ENCODE results near the gene TGFBR2. TPM values are rescaled to one million over a fixed set of nuclear protein-coding genes. Genes with fewer than 3 reads are reported as not detected.

Gene TGFBR2
- total RNA-seq, 1 experiment from 2014 or later: 98.3 TPM

- DNase-seq (ENCODE audit: low read depth): peak; percentile 84
Measured at GRCh38 chr3:30688776-30689641, 82.6 kb downstream of the TGFBR2 start.

- DNase-seq (ENCODE audit: low read depth): no peak
Measured at GRCh38 chr3:30690199-30690598, 83.8 kb downstream of the TGFBR2 start.

GRCh38 chr3:30691249-30691880 lies 85.0 kb downstream of the TGFBR2 start:
- no peak for DNase-seq (ENCODE audit: low read depth)

- DNase-seq (ENCODE audit: low read depth): no peak
Measured at GRCh38 chr3:30691944-30692343, 85.5 kb downstream of the TGFBR2 start.

- DNase-seq (ENCODE audit: low read depth): no peak
Measured at GRCh38 chr3:30692498-30693130, 86.2 kb downstream of the TGFBR2 start.

GRCh38 chr3:30693470-30694120 lies 87.2 kb downstream of the TGFBR2 start:
- peak; percentile 65 for DNase-seq (ENCODE audit: low read depth)

- no peak for DNase-seq (ENCODE audit: low read depth)
Measured at GRCh38 chr3:30694148-30694547, 87.7 kb downstream of the TGFBR2 start.

- DNase-seq (ENCODE audit: low read depth): no peak
Measured at GRCh38 chr3:30694668-30695067, 88.3 kb downstream of the TGFBR2 start.

GRCh38 chr3:30695302-30696061 lies 89.1 kb downstream of the TGFBR2 start:
- DNase-seq (ENCODE audit: low read depth): no peak

GRCh38 chr3:30696403-30696819 lies 90.0 kb downstream of the TGFBR2 start:
- DNase-seq (ENCODE audit: low read depth): no peak

- no peak for DNase-seq (ENCODE audit: low read depth)
Measured at GRCh38 chr3:30696896-30697295, 90.5 kb downstream of the TGFBR2 start.

GRCh38 chr3:30698549-30698948 lies 92.1 kb downstream of the TGFBR2 start:
- DNase-seq (ENCODE audit: low read depth): no peak

- DNase-seq (ENCODE audit: low read depth): no peak
Measured at GRCh38 chr3:30699927-30700326, 93.5 kb downstream of the TGFBR2 start.

- DNase-seq (ENCODE audit: low read depth): no peak
Measured at GRCh38 chr3:30700702-30701321, 94.4 kb downstream of the TGFBR2 start.

- no peak for DNase-seq (ENCODE audit: low read depth)
Measured at GRCh38 chr3:30702038-30702827, 95.8 kb downstream of the TGFBR2 start.

GRCh38 chr3:30702828-30703397 lies 96.5 kb downstream of the TGFBR2 start:
- no peak for DNase-seq (ENCODE audit: low read depth)

GRCh38 chr3:30704931-30705890 lies 98.8 kb downstream of the TGFBR2 start:
- no peak for DNase-seq (ENCODE audit: low read depth)

GRCh38 chr3:30707825-30708224 lies 101.4 kb downstream of the TGFBR2 start:
- DNase-seq (ENCODE audit: low read depth): no peak
